Lung microvascular endothelial cell (primary cell): ENCODE results near the gene MAML1. TPM values are rescaled to one million over a fixed set of nuclear protein-coding genes. Genes with fewer than 3 reads are reported as not detected.
"Not testable (repeated sequence)": the region's sequence is repeated elsewhere in the genome, so short reads cannot be mapped to it uniquely, and the experiment has no call there.

Experiments used
- DNase-seq, 2 donors: peaks; one replicate each; pipeline versions ENCODE4 v3.0.0 to v3.0.0-alpha.2; 2010; ENCODE audit warnings: low read depth in 2 of 2
- total RNA-seq: library from RNA; depleted of rRNA; stranded (reverse); fragments of >200 nt; gene quantifications from 2 replicates; pipeline ENCODE4 v1.2.1, GENCODE V29; 2014

Gene MAML1
- total RNA-seq, 1 donor from 2014 or later: 6.9 TPM

GRCh38 chr5:179733772-179734126 is 1.1 kb downstream of the MAML1 start:
- no peak for DNase-seq

- no peak for DNase-seq
Observed at GRCh38 chr5:179734536-179735164, 2.0 kb downstream of the MAML1 start.

- DNase-seq: no peak
Observed at GRCh38 chr5:179738742-179739141, 6.1 kb downstream of the MAML1 start.

GRCh38 chr5:179744106-179744505 is 11.5 kb downstream of the MAML1 start:
- DNase-seq: not testable (repeated sequence)

GRCh38 chr5:179746872-179747271 is 14.2 kb downstream of the MAML1 start:
- DNase-seq: no peak

- DNase-seq: no peak
Observed at GRCh38 chr5:179747811-179748210, 15.2 kb downstream of the MAML1 start.

GRCh38 chr5:179749857-179750508 is 17.4 kb downstream of the MAML1 start:
- DNase-seq: no peak

- no peak for DNase-seq
Observed at GRCh38 chr5:179753971-179754370, 21.3 kb downstream of the MAML1 start.

- DNase-seq: peak; percentile 50 to 79
Observed at GRCh38 chr5:179755022-179755421, 22.4 kb downstream of the MAML1 start.

- DNase-seq: no peak
Observed at GRCh38 chr5:179758955-179759354, 26.3 kb downstream of the MAML1 start.

- peak in 1 of 2 donors; percentile 27 for DNase-seq
Observed at GRCh38 chr5:179759581-179760551, 27.2 kb downstream of the MAML1 start.

GRCh38 chr5:179762079-179762780 is 29.6 kb downstream of the MAML1 start:
- no peak for DNase-seq

- peak in 1 of 2 donors; percentile 44 for DNase-seq
Observed at GRCh38 chr5:179762781-179763176, 30.2 kb downstream of the MAML1 start.

GRCh38 chr5:179763215-179763945 is 30.8 kb downstream of the MAML1 start:
- peak; percentile 84 to 90 for DNase-seq

GRCh38 chr5:179764056-179764455 is 31.4 kb downstream of the MAML1 start:
- DNase-seq: no peak

GRCh38 chr5:179765400-179765799 is 32.8 kb downstream of the MAML1 start:
- DNase-seq: peak; percentile 63 to 92

GRCh38 chr5:179766021-179766725 is 33.6 kb downstream of the MAML1 start:
- DNase-seq: peak; percentile 28 to 64

- peak in 1 of 2 donors; percentile 81 for DNase-seq
Observed at GRCh38 chr5:179766726-179767455, 34.3 kb downstream of the MAML1 start.

GRCh38 chr5:179767496-179768100 is 35.0 kb downstream of the MAML1 start:
- DNase-seq: no peak
